ENCODE measurements around the gene MILR1. TPM values are rescaled to one million over a fixed set of nuclear protein-coding genes. Genes with fewer than 3 reads are reported as not detected.
A peak's percentile ranks its signal among the peaks of the same experiment; 100 is the strongest.

Gene MILR1
- total RNA-seq, 1 experiment from 2014 or later = 3.8 TPM

DNA sequence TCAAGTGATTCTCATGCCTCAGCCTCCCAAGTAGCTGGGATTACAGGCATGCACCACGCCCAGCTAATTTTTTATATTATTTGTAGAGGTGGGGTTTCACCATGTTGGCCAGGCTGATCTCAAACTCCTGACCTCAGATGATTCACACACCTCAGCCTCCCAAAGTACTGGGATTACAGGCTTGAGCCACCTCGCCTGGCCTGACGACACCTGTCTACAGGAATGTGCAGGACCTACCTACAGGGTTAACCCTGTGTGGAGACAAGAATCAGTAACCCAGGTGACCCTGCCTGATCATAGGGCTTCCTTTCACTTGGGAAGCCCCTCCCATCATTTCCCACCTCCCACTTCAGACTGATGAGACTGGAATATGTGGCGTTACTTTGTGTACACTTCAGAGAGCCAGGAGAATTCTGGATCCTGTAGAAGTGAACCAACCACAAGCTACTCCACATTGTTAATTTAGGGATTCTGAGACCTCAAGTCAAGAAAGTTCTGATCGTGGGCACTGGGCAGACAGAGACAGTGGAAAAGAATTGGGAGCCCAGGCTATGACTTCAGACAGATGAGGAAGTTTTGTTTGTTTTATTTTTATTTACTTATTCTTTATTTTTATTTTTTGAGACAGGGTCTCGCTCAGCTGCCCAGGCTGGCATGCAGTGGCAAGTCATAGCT, 5.7 kb upstream of the MILR1 start:
- ATAC-seq = peak; percentile 93
- H3K4me2 ChIP-seq (ENCODE audit: low read length) = peak overlapping the region; percentile 65
- H3K4me1 ChIP-seq (ENCODE audit: control insufficient read depth in 1 of 2, insufficient read depth in 2 of 2, low read length in 2 of 2) = peaks cover 18 to 23% of the 10 kb centered on the region in 2 experiments
- BruUV-seq (replicated peaks) = no TSS peak
- intact Hi-C loops (cut with micrococcal nuclease) = no loop called here
- peak overlapping the region; percentile 29 for H3K9ac ChIP-seq (ENCODE audit: low read length)
- peak overlapping the region; percentile 17; the same call in 1 of the 2 replicates for H3K27ac ChIP-seq (ENCODE audit: low read depth, low read length)
- no peaks in the 10 kb centered on the region for H3K79me2 ChIP-seq (ENCODE audit: insufficient read depth, low read length)
- ChIA-PET RAD21 (ENCODE audit: low non-redundant PET in 1 of 2, low total read pairs in 2 of 2, uncharacterized antibody in 2 of 2, unreplicated experiment in 2 of 2) (no interaction called here), POLR2A (interaction anchor here (0.9 to 1.4 kb wide), 5 partner anchors 17 to 63 kb away, joined by 3 to 5 read pairs (median 3); partner anchors contain the start of genes CEP95 and DDX5), CTCF (interaction anchor here (0.6 to 1.8 kb wide), 4 partner anchors 22 to 48 kb away, joined by 3 to 6 read pairs (median 4); no protein-coding TSS in a partner anchor)
- no peaks in the 10 kb centered on the region for H3K36me3 ChIP-seq (ENCODE audit: control insufficient read depth in 1 of 2, insufficient read depth in 2 of 2, low read length in 2 of 2)
- no peaks in the 10 kb centered on the region for H4K20me1 ChIP-seq (ENCODE audit: insufficient read depth)
- H2AFZ ChIP-seq (ENCODE audit: low read depth, low read length, poor library complexity, severe bottlenecking) = peak overlapping the region; percentile 97
- peak; percentile 77 for DNase-seq (ENCODE audit: low read depth, low spot score)
- peaks cover 1 to 9% of the 10 kb centered on the region in 2 experiments; a peak in 2 of 4 replicates for H3K9me3 ChIP-seq (ENCODE audit: control insufficient read depth in 1 of 2, insufficient read depth in 1 of 2, low read depth in 1 of 2, low read length in 2 of 2)
- H3K27me3 ChIP-seq (ENCODE audit: insufficient read depth, low read length) = no peaks in the 10 kb centered on the region
- peak; percentile 37; the same call in 1 of the 2 replicates for TF ChIP-seq FOSL1 (IDR thresholded peaks at IDR 0.05; ENCODE audit: low read depth)
- no peak for TF ChIP-seq TCF7L2 (IDR thresholded peaks at IDR 0.05; ENCODE audit: borderline replicate concordance, extremely low read depth, insufficient read depth, insufficient read length)
- TF ChIP-seq EGR1 (IDR thresholded peaks at IDR 0.05; ENCODE audit: low read depth) = no peak
- TF ChIP-seq, protein P1, sequence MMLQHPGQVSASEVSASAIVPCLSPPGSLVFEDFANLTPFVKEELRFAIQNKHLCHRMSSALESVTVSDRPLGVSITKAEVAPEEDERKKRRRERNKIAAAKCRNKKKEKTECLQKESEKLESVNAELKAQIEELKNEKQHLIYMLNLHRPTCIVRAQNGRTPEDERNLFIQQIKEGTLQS (IDR thresholded peaks at IDR 0.05) = no peak
- no peak for TF ChIP-seq SRF (IDR thresholded peaks at IDR 0.05; ENCODE audit: low read depth)
- TF ChIP-seq JUND (IDR thresholded peaks at IDR 0.05) = peak; percentile 33; the same call in 1 of the 2 replicates
- TF ChIP-seq ZFX (IDR thresholded peaks at IDR 0.05) = no peak
- TF ChIP-seq YY1 (IDR thresholded peaks at IDR 0.05; ENCODE audit: extremely low read depth, insufficient replicate concordance, low read depth, low read length) = no peak
- TF ChIP-seq EZH2 (IDR thresholded peaks at IDR 0.05) = no peak
- TF ChIP-seq, protein P2, sequence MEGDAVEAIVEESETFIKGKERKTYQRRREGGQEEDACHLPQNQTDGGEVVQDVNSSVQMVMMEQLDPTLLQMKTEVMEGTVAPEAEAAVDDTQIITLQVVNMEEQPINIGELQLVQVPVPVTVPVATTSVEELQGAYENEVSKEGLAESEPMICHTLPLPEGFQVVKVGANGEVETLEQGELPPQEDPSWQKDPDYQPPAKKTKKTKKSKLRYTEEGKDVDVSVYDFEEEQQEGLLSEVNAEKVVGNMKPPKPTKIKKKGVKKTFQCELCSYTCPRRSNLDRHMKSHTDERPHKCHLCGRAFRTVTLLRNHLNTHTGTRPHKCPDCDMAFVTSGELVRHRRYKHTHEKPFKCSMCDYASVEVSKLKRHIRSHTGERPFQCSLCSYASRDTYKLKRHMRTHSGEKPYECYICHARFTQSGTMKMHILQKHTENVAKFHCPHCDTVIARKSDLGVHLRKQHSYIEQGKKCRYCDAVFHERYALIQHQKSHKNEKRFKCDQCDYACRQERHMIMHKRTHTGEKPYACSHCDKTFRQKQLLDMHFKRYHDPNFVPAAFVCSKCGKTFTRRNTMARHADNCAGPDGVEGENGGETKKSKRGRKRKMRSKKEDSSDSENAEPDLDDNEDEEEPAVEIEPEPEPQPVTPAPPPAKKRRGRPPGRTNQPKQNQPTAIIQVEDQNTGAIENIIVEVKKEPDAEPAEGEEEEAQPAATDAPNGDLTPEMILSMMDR (IDR thresholded peaks at IDR 0.05 in 2 of 3, conservative IDR thresholded peaks at IDR 0.05 in 1 of 3; ENCODE audit: borderline replicate concordance in 1 of 3, insufficient read depth in 1 of 3, low read depth in 2 of 3, low read length in 2 of 3) = peak in 1 of 3 experiments; percentile 37; a peak in 3 of 6 replicates
- TF ChIP-seq SIN3A (IDR thresholded peaks at IDR 0.05; ENCODE audit: low read depth) = no peak
- 0 out of 2 replicates have a peak, but pooled peaks have one; percentile 25 for TF ChIP-seq POLR2AphosphoS5 (IDR thresholded peaks at IDR 0.05; ENCODE audit: low read depth, low read length)
- peak; percentile 51 for TF ChIP-seq SP1 (IDR thresholded peaks at IDR 0.05; ENCODE audit: low read depth)
- TF ChIP-seq ZNF274 (IDR thresholded peaks at IDR 0.05; ENCODE audit: low read depth, low read length) = no peak
- TF ChIP-seq, protein P3, sequence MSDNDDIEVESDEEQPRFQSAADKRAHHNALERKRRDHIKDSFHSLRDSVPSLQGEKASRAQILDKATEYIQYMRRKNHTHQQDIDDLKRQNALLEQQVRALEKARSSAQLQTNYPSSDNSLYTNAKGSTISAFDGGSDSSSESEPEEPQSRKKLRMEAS (IDR thresholded peaks at IDR 0.05) = peak; percentile 20; the same call in 1 of the 2 replicates
- 0 out of 2 replicates have a peak, but pooled peaks have one; percentile 10 for TF ChIP-seq RAD21 (IDR thresholded peaks at IDR 0.05; ENCODE audit: low read depth)
- H3K4me3 ChIP-seq (replicated peaks in 1 of 2; ENCODE audit: low read depth in 1 of 2, low read length in 2 of 2) = peak overlapping the region in 1 of 2 experiments; percentile 21; a peak in 1 of 4 replicates
- H3K9me2 ChIP-seq (ENCODE audit: insufficient read depth) = no peaks in the 10 kb centered on the region

Data from HCT116 (cell line).